CD4-positive, CD25-positive, alpha-beta regulatory T cell (primary cell): ENCODE measurements around the gene SIRPB1. TPM values are rescaled to one million over a fixed set of nuclear protein-coding genes. Genes with fewer than 3 reads are reported as not detected.
"Not testable (repeated sequence)": the region's sequence is repeated elsewhere in the genome, so short reads cannot be mapped to it uniquely, and the experiment has no call there.

Source experiments
- ATAC-seq, 2 donors: fragments of 150-1000 bp; cut with Tn5 transposase; one replicate each; pipeline ENCODE4 v1.10.0; 2021; ENCODE audit warnings: low read depth in 2 of 2, moderate number of reproducible peaks in 2 of 2, moderate library complexity in 1 of 2
- DNase-seq, 3 donors: peaks; one replicate each; pipeline versions ENCODE4 v3.0.0 to v3.0.0-alpha.2; 2012 to 2022; ENCODE audit warnings: mixed read lengths in 1 of 3
- H3K27ac ChIP-seq: one replicate; pipeline ENCODE4 v1.7.0; 2013; ENCODE audit warnings: mild to moderate bottlenecking, low read length; ENCODE audit not compliant: insufficient read depth, poor library complexity, severe bottlenecking
- H3K27me3 ChIP-seq: one replicate; pipeline ENCODE4 v1.7.0; 2013; ENCODE audit warnings: low read length; ENCODE audit not compliant: control insufficient read depth, insufficient read depth
- H3K36me3 ChIP-seq: one replicate; pipeline ENCODE4 v1.7.0; 2013; ENCODE audit warnings: mild to moderate bottlenecking, low read length, moderate library complexity; ENCODE audit not compliant: control insufficient read depth, insufficient read depth
- H3K4me1 ChIP-seq: 2 replicates; pipeline ENCODE4 v1.7.0; 2013; ENCODE audit warnings: mild to moderate bottlenecking, low read length; ENCODE audit not compliant: insufficient read depth, control insufficient read depth, poor library complexity, severe bottlenecking
- H3K4me3 ChIP-seq: one replicate; pipeline ENCODE4 v1.7.0; 2013; ENCODE audit warnings: low read depth, mild to moderate bottlenecking, low read length, moderate library complexity
- H3K9me3 ChIP-seq, 2 experiments: 1 replicate in 1 of 2; 2 replicates in 1 of 2; pipeline ENCODE4 v1.7.0; 2013; ENCODE audit warnings: low read length in 2 of 2, mild to moderate bottlenecking in 1 of 2, moderate library complexity in 1 of 2; ENCODE audit not compliant: control insufficient read depth in 2 of 2
- H3K27ac Mint-ChIP-seq, 3 donors: one replicate each; pipeline ENCODE4 v1.8.0; 2020 to 2022; ENCODE audit warnings: mild to moderate bottlenecking in 3 of 3, mixed read lengths in 3 of 3, moderate library complexity in 2 of 3
- H3K27me3 Mint-ChIP-seq: one replicate; pipeline ENCODE4 v1.8.0; 2022; ENCODE audit warnings: mild to moderate bottlenecking, mixed read lengths
- H3K36me3 Mint-ChIP-seq: one replicate; pipeline ENCODE4 v1.8.0; 2020; ENCODE audit warnings: mixed read lengths
- H3K4me1 Mint-ChIP-seq, 4 donors: one replicate each; pipeline ENCODE4 v1.8.0; 2020 to 2022; ENCODE audit warnings: mixed read lengths in 4 of 4, mild to moderate bottlenecking in 1 of 4
- H3K4me3 Mint-ChIP-seq, 4 donors: one replicate each; pipeline ENCODE4 v1.8.0; 2020 to 2022; ENCODE audit warnings: mild to moderate bottlenecking in 4 of 4, mixed read lengths in 4 of 4, moderate library complexity in 3 of 4
- H3K9me3 Mint-ChIP-seq, 7 donors: one replicate each; pipeline ENCODE4 v1.8.0; 2020 to 2022; ENCODE audit warnings: mixed read lengths in 7 of 7, mild to moderate bottlenecking in 3 of 7, moderate library complexity in 2 of 7
- polyA plus RNA-seq, 4 donors: library from polyadenylated mRNA; unstranded; fragments of 300-500 nt; fragmentation: Illumina TruSeq; gene quantifications; one replicate each; pipeline ENCODE4 v1.2.3, GENCODE V29; 2021
- total RNA-seq: library from RNA; stranded (reverse); gene quantifications from one replicate; pipeline ENCODE4 v1.2.3, GENCODE V29; 2022

Gene SIRPB1
- total and polyA plus RNA-seq, 5 donors from 2014 or later, result 0.73 to 12.8 (median 2.4) TPM

GRCh38 chr20:1571583-1571982 lies 48.2 kb downstream of the SIRPB1 start:
- H3K4me3 Mint-ChIP-seq, ATAC-seq, H3K27ac ChIP-seq, H3K27me3 ChIP-seq, H3K27ac Mint-ChIP-seq, H3K9me3 Mint-ChIP-seq, H3K4me1 Mint-ChIP-seq, H3K9me3 ChIP-seq, DNase-seq, H3K27me3 Mint-ChIP-seq, H3K36me3 ChIP-seq, H3K4me1 ChIP-seq, H3K4me3 ChIP-seq: not testable (repeated sequence)
- H3K36me3 Mint-ChIP-seq, result peaks cover 31% of the 10 kb centered on the region

Other genes starting within 250 kb of the SIRPB1 start
- 84.3 TPM for gene FKBP1A, start 227.0 kb downstream of the SIRPB1 start, total RNA-seq
- 10 to 100 TPM; 49.1 to 72.4 (median 59.4) TPM for gene FKBP1A, start 227.0 kb downstream of the SIRPB1 start, polyA plus RNA-seq
- 64.0 TPM for gene NSFL1C, start 153.2 kb downstream of the SIRPB1 start, total RNA-seq
- gene NSFL1C, start 153.2 kb downstream of the SIRPB1 start, polyA plus RNA-seq, result 10 to 100 TPM; 80.4 to 95.8 (median 91.2) TPM
- not detected for gene SIRPB2, start 128.6 kb downstream of the SIRPB1 start, total RNA-seq
- under 1 TPM in 1 of 4 donors, not detected in 3; 0.10 TPM for gene SIRPB2, start 128.6 kb downstream of the SIRPB1 start, polyA plus RNA-seq
- not detected for gene SIRPD, start 62.3 kb downstream of the SIRPB1 start, total RNA-seq
- under 1 TPM in 2 of 4 donors, not detected in 2; 0.10 to 0.16 TPM for gene SIRPD, start 62.3 kb downstream of the SIRPB1 start, polyA plus RNA-seq
- gene SIRPG, start 37.8 kb upstream of the SIRPB1 start, total RNA-seq, result 49.6 TPM
- gene SIRPG, start 37.8 kb upstream of the SIRPB1 start, polyA plus RNA-seq, result 100 to 1,000 TPM; 184 to 240 (median 197) TPM